SU-DHL-6 (cell line): Measurements from ENCODE around the gene EPHA8.

Source experiments
- H2AFZ ChIP-seq: fragments of 200-600 bp; sonication (generic); 2 replicates; pipeline ENCODE4 v1.6.1; 2014; ENCODE audit warnings: low read depth, mild to moderate bottlenecking, moderate library complexity, mixed read lengths, antibody characterized with exemption, low read length; ENCODE audit not compliant: severe bottlenecking
- H3F3A ChIP-seq: fragments of 200-600 bp; shearing (Covaris generic); 2 replicates; pipeline ENCODE4 v1.6.0; 2016; ENCODE audit warnings: antibody characterized with exemption, mild to moderate bottlenecking; ENCODE audit not compliant: insufficient read depth
- H3K27ac ChIP-seq: fragments of 200-600 bp; sonication (generic); 2 replicates; pipeline ENCODE4 v1.5.1; 2016; ENCODE audit warnings: low read depth, mild to moderate bottlenecking, low read length, moderate library complexity, mixed read lengths
- H3K27me3 ChIP-seq: fragments of 200-600 bp; sonication (generic), shearing (Covaris generic); 2 replicates; pipeline ENCODE4 v1.6.0; 2014; ENCODE audit warnings: mild to moderate bottlenecking, low read length
- H3K36me3 ChIP-seq: fragments of 200-600 bp; sonication (generic); 2 replicates; pipeline ENCODE4 v1.6.1; 2014; ENCODE audit warnings: mild to moderate bottlenecking, low read length, mixed read lengths
- H3K4me2 ChIP-seq: fragments of 300-600, 200-600 bp; shearing (Covaris generic), sonication (generic); 2 replicates; pipeline ENCODE4 v1.6.0; 2014; ENCODE audit warnings: low read length, low read depth, mild to moderate bottlenecking; ENCODE audit not compliant: poor library complexity, severe bottlenecking
- H3K4me3 ChIP-seq: fragments of 200-600 bp; sonication (generic); 2 replicates; pipeline ENCODE4 v1.5.1; 2014; ENCODE audit warnings: antibody characterized with exemption, low read length, mild to moderate bottlenecking, mixed read lengths; ENCODE audit not compliant: insufficient read depth, poor library complexity, severe bottlenecking
- H3K79me2 ChIP-seq: fragments of 200-600 bp; sonication (generic); 2 replicates; pipeline ENCODE4 v1.6.1; 2014; ENCODE audit warnings: mild to moderate bottlenecking, low read length, moderate library complexity; ENCODE audit not compliant: insufficient read depth
- H3K9ac ChIP-seq: fragments of 200-600 bp; sonication (generic); 2 replicates; pipeline ENCODE4 v1.7.0; 2014; ENCODE audit warnings: mild to moderate bottlenecking, low read length
- H3K9me2 ChIP-seq: fragments of 200-600 bp; sonication (generic); replicated peaks from 2 replicates; pipeline ENCODE4 v1.6.1; 2014; ENCODE audit warnings: low read length; ENCODE audit not compliant: insufficient read depth
- H3K9me3 ChIP-seq: fragments of 200-600 bp; sonication (generic); 2 replicates; pipeline ENCODE4 v1.6.1; 2014; ENCODE audit warnings: low read length, mixed read lengths; ENCODE audit not compliant: insufficient read depth
- H4K20me1 ChIP-seq: fragments of 200-600 bp; sonication (generic); 2 replicates; pipeline ENCODE4 v1.6.1; 2014; ENCODE audit warnings: low read depth, mild to moderate bottlenecking, antibody characterized with exemption, low read length, moderate library complexity, mixed read lengths
- CTCF ChIP-seq: fragments of 200-600 bp; sonication (generic); IDR thresholded peaks from one replicate; pipeline ENCODE4 v1.5.1; 2017; ENCODE audit warnings: antibody characterized with exemption, mild to moderate bottlenecking, low read length, moderate library complexity; ENCODE audit not compliant: insufficient read depth, poor library complexity, severe bottlenecking
- EZH2phosphoT487 ChIP-seq: fragments of 200-600 bp; sonication (generic), shearing (Covaris generic); conservative IDR thresholded peaks from 2 replicates; pipeline ENCODE4 v1.6.1; 2018; ENCODE audit warnings: mild to moderate bottlenecking, antibody characterized with exemption, low read length, moderate library complexity, mixed read lengths

The EPHA8 gene

DNA sequence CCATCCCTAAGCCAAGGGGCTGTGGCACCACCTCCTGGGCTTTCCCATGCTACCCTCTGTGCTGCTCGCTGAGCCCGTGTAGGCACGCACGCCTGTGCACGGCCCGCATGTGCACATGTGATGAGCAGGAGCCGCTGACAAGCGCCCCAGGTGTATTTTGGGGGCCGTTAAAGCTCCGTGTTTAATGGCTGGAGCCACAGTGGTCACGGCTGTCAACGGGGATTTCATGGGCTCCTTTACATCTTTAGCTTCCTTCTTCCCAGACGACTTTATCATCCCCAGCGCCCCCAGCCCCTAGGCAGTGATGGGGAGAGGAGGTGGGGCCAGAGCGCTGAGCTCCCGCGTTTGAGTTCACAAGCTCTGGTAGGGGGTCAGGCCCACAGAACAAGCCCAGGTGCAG lies 11.7 kb upstream of the EPHA8 start:
- H3K9ac ChIP-seq: no peak overlapping the region
- no peaks in the 10 kb centered on the region for H3K9me3 ChIP-seq
- no peak overlapping the region for H3K4me2 ChIP-seq
- H4K20me1 ChIP-seq: no peaks in the 10 kb centered on the region
- H3K27ac ChIP-seq: no peak overlapping the region
- no peaks in the 10 kb centered on the region for H3K9me2 ChIP-seq
- no peaks in the 10 kb centered on the region for H3F3A ChIP-seq
- no peak overlapping the region for H3K4me3 ChIP-seq
- H3K27me3 ChIP-seq: no peaks in the 10 kb centered on the region; the same call in 1 of the 2 replicates
- TF ChIP-seq EZH2phosphoT487: no peak
- TF ChIP-seq CTCF: no peak
- no peak overlapping the region for H2AFZ ChIP-seq
- H3K36me3 ChIP-seq: no peaks in the 10 kb centered on the region
- no peaks in the 10 kb centered on the region for H3K79me2 ChIP-seq

DNA sequence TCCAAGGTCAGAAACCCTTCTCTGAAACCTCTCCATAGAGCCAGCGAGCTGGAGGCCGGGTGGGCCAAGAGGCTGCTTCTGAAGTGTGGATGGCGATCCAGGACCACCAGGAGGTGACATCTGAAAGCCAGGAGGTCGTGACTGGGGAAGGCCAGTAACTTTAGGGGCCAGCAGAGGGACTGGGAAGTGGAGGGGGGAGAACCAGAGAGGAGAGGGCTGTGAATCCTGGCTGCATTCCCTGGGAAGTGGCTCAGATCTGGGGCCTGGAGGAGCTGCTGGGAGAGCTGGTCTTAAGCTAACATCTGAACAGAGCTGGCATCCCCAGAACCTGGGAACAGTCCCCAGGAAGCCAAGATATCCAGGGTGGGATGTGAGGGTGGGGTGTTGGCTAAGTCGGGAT lies 11.3 kb upstream of the EPHA8 start:
- no peaks in the 10 kb centered on the region for H3F3A ChIP-seq
- no peaks in the 10 kb centered on the region for H3K9me2 ChIP-seq
- H3K27me3 ChIP-seq: no peaks in the 10 kb centered on the region; the same call in 1 of the 2 replicates
- no peak overlapping the region for H3K4me3 ChIP-seq
- H3K4me2 ChIP-seq: no peak overlapping the region
- H4K20me1 ChIP-seq: no peaks in the 10 kb centered on the region
- no peaks in the 10 kb centered on the region for H3K36me3 ChIP-seq
- no peaks in the 10 kb centered on the region for H3K79me2 ChIP-seq
- no peak for TF ChIP-seq EZH2phosphoT487
- TF ChIP-seq CTCF: no peak
- no peak overlapping the region for H3K27ac ChIP-seq
- no peaks in the 10 kb centered on the region for H3K9me3 ChIP-seq
- H2AFZ ChIP-seq: no peak overlapping the region
- no peak overlapping the region for H3K9ac ChIP-seq

- no peak overlapping the region for H3K4me2 ChIP-seq
- H3K4me3 ChIP-seq: no peak overlapping the region
- H3F3A ChIP-seq: no peaks in the 10 kb centered on the region
- TF ChIP-seq CTCF (no peak), EZH2phosphoT487 (no peak)
- H3K79me2 ChIP-seq: no peaks in the 10 kb centered on the region
- no peak overlapping the region for H3K27ac ChIP-seq
- H3K9me3 ChIP-seq: no peaks in the 10 kb centered on the region
- H3K36me3 ChIP-seq: no peaks in the 10 kb centered on the region
- no peaks in the 10 kb centered on the region; the same call in 1 of the 2 replicates for H3K27me3 ChIP-seq
- no peak overlapping the region for H2AFZ ChIP-seq
- H3K9ac ChIP-seq: no peak overlapping the region
- no peaks in the 10 kb centered on the region for H3K9me2 ChIP-seq
- H4K20me1 ChIP-seq: no peaks in the 10 kb centered on the region
Measured at GRCh38 chr1:22553104-22553880, 10.0 kb upstream of the EPHA8 start.
